Measurements from ENCODE around the gene WDR38.
A peak's percentile ranks its signal among the peaks of the same experiment; 100 is the strongest.

WDR38 gene

DNA sequence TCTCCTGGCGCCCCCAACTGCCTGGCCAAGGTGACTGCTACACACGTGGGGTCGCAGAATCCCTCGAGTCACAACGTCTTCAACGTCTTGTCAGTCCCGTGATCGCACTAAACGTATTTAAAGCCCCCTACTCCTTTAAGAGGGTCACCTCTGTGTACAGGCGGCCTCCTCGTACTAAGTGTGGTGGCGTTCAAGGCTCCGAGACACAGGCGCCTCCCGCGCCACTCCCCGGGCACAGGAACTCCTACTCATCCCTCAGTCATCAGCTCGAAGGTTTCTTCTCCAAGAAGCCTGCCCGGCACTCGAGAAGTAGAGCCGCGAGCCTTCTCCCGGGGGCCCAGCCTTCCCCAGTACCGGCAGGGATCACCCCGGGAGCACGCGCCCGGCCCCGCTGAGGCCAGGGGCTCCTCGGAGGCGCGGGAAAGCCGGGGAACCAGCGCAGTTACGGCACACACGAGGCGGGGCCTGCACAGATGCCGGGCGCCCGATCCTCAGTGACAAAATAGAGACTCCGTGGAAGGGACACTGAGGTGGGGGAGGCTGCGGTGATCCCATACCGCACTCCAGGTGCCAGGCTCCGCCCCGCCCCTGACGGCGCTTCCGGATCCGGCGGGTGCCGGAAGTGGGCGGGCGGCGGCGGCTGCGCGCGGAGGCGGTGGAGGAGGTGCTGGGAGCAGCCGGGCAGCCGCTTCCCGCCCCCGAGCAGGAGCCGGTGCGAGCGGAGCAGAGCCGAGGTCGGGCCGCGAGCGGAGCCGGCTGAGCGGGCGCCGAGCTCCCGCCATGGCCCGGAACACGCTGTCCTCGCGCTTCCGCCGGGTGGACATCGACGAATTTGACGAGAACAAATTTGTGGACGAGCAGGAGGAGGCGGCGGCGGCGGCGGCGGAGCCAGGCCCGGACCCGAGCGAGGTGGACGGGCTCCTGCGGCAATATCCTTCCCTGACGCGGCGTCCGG is 15.5 kb downstream of the WDR38 start:
- peak overlapping the region; percentile 95 for H3K4me3 ChIP-seq (ENCODE audit: low read depth, low read length)
- in situ Hi-C loops (cut with HindIII; ENCODE audit: low sequenced_read_pairs) = no loop called here
- TF ChIP-seq, protein P1, sequence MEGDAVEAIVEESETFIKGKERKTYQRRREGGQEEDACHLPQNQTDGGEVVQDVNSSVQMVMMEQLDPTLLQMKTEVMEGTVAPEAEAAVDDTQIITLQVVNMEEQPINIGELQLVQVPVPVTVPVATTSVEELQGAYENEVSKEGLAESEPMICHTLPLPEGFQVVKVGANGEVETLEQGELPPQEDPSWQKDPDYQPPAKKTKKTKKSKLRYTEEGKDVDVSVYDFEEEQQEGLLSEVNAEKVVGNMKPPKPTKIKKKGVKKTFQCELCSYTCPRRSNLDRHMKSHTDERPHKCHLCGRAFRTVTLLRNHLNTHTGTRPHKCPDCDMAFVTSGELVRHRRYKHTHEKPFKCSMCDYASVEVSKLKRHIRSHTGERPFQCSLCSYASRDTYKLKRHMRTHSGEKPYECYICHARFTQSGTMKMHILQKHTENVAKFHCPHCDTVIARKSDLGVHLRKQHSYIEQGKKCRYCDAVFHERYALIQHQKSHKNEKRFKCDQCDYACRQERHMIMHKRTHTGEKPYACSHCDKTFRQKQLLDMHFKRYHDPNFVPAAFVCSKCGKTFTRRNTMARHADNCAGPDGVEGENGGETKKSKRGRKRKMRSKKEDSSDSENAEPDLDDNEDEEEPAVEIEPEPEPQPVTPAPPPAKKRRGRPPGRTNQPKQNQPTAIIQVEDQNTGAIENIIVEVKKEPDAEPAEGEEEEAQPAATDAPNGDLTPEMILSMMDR (IDR thresholded peaks at IDR 0.05; ENCODE audit: low read depth, low read length) = peak; percentile 44
- peak; percentile 81 for DNase-seq (ENCODE audit: low read depth, low spot score)

DNA sequence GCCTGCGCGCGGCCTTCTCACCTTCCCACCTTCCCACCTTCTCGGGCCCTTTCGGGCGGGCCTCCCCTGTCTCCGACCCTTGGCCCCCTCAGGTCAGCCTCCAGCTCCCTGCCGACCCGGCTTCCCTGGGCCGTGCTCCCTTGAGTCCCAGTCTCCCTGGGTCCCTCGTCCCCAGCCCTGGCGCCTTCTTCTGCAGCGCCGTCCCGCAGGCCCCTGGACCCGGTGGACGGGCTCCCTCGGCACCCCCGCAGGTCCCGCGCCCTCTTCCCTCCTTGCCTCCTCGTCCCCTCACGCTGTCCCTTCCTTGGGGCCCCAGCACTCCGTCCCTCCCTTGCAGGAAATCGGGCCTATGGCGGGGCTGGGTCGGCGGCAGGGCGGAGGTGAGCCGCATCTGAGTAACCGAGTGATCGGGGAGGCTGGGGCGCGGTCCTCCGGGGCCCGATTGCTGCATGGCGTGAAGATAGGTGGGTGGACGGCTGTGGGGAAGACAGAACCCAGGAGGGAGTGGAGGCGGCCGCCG is 16.3 kb downstream of the WDR38 start:
- peak overlapping the region; percentile 95 for H3K4me3 ChIP-seq (ENCODE audit: low read depth, low read length)
- DNase-seq (ENCODE audit: low read depth, low spot score) = no peak
- TF ChIP-seq, protein P1 (IDR thresholded peaks at IDR 0.05; ENCODE audit: low read depth, low read length) = no peak
- in situ Hi-C loops (cut with HindIII; ENCODE audit: low sequenced_read_pairs) = no loop called here

DNA sequence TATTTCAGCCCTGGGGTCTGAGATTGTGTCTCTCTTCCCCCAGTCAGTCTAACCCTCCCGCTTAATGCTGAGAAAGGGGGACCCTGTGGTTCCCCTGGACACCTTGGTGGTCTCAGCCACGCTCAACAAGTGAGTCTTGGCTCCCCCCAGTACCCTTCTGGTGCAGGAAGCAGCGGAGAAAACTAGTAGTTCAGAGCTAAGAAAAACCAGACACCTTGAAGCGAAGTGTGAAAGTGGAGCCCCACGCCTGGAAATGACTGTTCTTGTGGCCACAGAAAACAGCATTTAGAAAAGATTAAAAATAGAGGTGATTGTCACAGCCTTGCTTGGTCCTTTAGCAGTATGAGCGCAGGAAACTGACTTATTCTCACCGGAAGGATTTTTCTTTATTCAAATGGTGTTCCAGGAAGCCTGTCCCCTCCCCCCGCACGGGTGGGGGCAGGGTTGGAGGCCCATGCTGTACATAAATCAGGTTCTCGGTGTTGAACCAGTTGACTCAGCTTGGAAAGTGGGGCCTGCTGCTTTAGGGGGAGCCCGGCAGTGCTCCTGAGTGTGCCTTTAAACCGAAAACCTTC is 16.8 kb downstream of the WDR38 start:
- DNase-seq (ENCODE audit: low read depth, low spot score) = peak; percentile 53
- in situ Hi-C loops (cut with HindIII; ENCODE audit: low sequenced_read_pairs) = no loop called here
- H3K4me3 ChIP-seq (ENCODE audit: low read depth, low read length) = peak overlapping the region; percentile 95
- TF ChIP-seq, protein P1 (IDR thresholded peaks at IDR 0.05; ENCODE audit: low read depth, low read length) = no peak

DNA sequence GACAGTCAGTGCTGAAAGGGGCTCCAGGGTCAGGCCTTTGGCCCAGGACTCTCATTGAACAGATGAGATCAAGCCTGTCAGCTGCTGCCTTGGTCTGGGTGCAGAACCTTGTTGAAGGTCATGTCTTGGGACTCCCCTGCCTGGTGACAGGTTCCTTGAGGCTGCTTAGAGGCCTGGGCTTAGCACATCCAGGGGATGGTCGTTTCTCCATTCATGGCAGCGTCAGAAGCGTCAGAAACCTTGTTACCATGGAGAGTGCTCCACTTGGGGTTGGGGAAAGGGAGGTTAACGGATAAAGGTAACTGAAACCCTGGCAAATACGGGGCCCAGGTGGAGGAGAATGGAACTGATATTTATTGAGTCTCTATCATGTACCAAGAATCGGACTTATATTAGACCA is 17.5 kb downstream of the WDR38 start:
- TF ChIP-seq, protein P1 (IDR thresholded peaks at IDR 0.05; ENCODE audit: low read depth, low read length) = no peak
- in situ Hi-C loops (cut with HindIII; ENCODE audit: low sequenced_read_pairs) = no loop called here
- DNase-seq (ENCODE audit: low read depth, low spot score) = no peak
- H3K4me3 ChIP-seq (ENCODE audit: low read depth, low read length) = peak overlapping the region; percentile 95

DNA sequence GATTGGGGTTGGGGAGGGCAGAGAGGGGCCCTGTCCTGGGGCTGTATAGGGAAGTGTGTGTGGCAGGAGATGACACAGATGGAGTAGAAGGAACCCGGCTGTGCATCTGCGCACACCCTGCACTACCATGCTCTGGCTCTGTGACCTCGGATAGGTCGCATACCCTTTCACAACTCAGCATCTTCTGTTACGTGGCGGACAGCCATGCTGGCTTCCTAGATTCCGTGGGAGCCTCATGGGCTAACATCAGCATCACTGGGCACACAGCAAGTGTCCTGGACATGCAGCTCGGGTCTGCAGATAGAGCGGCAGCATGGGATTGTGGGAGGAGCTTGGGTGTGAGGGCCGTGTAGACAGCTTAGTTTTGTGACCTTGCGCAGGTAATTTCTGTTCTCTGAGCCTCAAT is 17.9 kb downstream of the WDR38 start:
- H3K4me3 ChIP-seq (ENCODE audit: low read depth, low read length) = no peak overlapping the region
- in situ Hi-C loops (cut with HindIII; ENCODE audit: low sequenced_read_pairs) = no loop called here
- TF ChIP-seq, protein P1 (IDR thresholded peaks at IDR 0.05; ENCODE audit: low read depth, low read length) = no peak
- no peak for DNase-seq (ENCODE audit: low read depth, low spot score)

DNA sequence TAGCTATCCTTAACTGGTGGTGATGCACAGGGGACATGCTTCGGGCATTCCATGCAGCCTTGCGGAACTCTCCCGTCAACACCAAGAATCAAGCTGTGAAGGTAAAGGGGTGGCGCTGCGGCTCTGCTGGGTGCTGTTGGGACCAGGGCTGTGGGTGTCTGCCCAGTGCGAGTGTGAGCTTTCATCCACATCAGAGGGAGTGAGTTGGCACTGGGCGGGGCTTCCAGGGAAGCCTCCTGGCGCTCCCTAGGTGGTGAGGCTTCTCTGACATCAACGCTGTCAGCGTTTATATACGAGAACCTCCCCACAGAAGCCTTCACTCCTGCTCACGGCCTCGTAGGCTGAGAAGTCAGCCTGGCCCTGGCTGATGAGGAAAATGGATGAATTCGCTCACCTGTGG is 20.4 kb downstream of the WDR38 start:
- in situ Hi-C loops (cut with HindIII; ENCODE audit: low sequenced_read_pairs) = no loop called here
- TF ChIP-seq, protein P1 (IDR thresholded peaks at IDR 0.05; ENCODE audit: low read depth, low read length) = no peak
- no peak overlapping the region for H3K4me3 ChIP-seq (ENCODE audit: low read depth, low read length)
- DNase-seq (ENCODE audit: low read depth, low spot score) = no peak

Measured in astrocyte of the spinal cord (primary cell).